Renal cortex interstitium (tissue), 11 donors: ENCODE results near the gene PALLD. TPM values are rescaled to one million over a fixed set of nuclear protein-coding genes. Genes with fewer than 3 reads are reported as not detected.
"Not testable (repeated sequence)": the region's sequence is repeated elsewhere in the genome, so short reads cannot be mapped to it uniquely, and the experiment has no call there.

ENCODE experiments used
- DNase-seq, 11 donors: peaks; one replicate each; pipeline ENCODE4 v3.0.0-alpha.2; 2013; ENCODE audit warnings: low read depth in 9 of 11, low spot score in 4 of 11; ENCODE audit errors: extremely low read depth in 1 of 11
- polyA plus RNA-seq, 3 donors: library from polyadenylated mRNA; unstranded; fragments of 120-200 nt; gene quantifications; one replicate each; pipeline ENCODE4 v1.2.1, GENCODE V29; 2013; ENCODE audit not compliant: insufficient read length in 3 of 3

The PALLD gene
- polyA plus RNA-seq, 3 donors: 182 to 194 (median 191) TPM

DNA sequence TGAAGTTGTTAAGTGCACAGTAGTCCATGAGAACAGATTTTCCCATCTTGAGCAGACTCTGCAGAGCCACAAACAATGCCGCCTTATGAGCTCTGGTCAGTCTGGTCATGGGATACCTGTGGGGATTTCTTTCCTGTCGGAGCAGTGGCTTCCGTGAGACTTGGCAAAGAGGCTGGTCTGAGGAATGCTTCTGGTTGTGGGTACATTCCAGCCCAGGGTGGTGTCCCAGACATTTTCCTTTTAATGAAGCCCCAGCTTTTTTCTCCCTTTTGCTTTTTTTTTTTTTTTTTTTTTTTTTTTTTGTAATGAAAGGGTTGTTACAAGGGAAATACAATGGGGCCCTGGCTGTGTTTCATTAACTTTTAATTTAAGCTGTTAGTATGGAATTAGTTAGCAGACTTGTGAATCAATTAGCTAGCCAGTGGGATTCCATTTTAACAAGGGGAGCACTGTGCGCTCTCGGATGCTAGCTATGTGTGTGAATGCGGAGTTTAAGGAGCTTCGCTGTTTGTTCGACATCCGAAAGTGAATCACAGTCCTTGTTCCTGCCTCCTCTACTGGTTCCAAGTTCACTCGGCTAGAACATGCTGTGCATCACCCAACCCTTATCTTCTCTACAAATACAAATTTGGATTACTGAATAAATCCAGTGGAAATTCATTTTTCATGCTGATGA lies 288.1 kb downstream of the PALLD start:
- no peak for DNase-seq

DNA sequence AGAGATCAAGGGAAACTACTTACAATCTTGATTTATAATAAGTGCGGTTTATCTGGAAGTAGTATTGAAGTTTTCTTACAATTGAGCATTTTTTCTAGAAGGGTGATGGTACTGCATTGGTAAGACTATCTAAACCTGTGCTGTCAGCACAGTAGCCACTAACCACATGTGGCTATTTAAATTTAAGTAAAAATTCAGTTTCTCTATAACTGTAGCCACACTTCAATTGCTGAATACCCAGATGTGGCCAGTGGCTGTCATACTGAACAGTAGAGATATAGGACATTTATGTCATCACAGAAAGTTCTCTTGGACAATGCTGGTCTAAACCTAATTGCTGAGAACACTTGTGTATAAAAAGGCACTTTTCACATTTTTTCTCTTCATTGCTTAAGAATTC lies 290.5 kb downstream of the PALLD start:
- DNase-seq: no peak

DNA sequence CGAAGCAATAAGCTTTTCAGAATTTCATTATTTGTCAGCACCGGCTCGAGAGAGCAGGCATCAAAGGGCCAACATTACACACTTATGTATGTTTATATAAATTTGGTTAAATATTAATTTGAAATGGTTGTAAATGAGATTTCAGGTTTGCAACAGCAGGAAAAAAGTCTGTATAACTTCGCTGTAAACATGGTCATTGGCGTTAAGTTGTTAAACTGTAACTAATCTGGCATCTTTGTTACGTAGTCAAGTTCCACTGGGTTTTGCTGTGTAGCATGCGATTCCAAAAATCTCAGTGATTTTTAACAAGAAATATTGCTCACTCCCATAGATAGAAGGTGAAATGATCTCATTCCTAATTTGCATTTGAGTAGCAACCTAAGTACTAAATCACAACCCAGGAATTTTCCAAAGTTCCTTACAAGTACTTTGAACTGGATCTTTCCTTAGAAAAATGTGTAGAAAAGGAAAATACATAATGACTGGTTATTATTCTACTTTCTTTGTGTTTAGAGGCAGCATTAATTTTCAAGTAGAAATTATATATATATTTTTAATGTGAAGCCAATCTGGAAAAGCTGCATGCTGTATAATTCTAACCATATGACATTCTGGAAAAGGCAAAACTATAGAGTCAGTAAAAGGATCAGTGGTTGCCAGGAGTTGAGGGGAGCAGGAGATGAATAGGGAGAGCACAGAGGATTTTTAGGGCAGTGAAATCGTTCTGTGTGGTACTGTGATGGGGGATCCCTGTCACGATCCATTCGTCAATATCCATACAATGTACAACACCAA lies 291.1 kb downstream of the PALLD start:
- DNase-seq: peak in 4 of 11 donors; percentile 17 to 38 (median 32)

DNA sequence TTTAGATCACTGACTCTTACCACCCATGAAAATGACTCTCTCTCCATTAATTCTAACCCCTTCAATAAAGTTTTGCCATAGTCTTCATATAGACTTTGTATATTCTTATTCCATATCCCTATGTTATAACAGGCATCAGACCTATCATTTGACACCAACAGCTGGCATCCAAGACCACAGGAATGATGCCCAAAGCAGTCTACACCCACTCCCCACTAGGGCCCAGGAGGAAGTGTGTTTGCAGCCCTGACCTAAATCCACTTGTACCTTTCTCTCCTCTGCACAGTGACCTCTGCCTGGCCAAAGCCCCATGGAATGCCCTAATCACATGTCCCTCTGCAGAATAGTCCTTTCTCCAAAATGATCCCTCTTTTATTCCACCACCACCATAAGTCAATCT lies 294.0 kb downstream of the PALLD start:
- DNase-seq: no peak

DNA sequence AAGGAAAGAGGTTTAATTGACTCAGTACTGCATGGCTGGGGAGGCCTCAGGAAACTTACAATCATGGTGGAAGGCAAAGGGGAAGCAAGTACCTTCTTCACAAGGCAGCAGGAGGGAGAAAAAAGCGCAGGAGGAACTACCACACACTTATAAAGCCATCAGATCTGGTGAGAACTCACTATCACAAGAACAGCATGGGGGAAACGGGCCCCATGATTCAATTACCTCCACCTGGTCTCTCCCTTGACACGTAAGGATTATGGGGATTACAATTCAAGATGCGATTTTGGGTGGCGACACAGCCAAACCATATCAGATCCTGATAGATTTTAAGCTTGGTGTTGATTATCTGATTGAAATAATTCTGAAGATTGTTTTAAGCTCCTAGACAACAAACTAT lies 294.5 kb downstream of the PALLD start:
- no peak for DNase-seq

DNA sequence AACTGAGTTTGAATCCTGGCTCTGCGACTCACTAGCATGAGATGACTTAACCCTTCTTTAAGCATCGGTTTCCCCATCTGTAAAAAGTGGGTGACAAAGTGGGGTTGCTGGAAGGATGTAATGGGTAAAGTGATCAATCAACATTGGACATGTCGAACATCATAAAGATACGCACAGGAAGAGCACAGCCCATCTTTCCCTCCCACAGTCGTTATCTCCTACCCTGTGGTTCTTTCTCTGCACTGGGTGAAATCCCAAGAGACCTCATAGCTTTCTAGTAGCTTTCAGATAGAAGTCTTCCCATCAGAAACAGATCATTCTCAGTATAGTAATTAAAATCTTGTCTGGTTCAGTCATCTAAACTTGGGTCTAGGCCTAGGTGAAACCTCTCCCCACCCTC lies 296.7 kb downstream of the PALLD start:
- DNase-seq: no peak

DNA sequence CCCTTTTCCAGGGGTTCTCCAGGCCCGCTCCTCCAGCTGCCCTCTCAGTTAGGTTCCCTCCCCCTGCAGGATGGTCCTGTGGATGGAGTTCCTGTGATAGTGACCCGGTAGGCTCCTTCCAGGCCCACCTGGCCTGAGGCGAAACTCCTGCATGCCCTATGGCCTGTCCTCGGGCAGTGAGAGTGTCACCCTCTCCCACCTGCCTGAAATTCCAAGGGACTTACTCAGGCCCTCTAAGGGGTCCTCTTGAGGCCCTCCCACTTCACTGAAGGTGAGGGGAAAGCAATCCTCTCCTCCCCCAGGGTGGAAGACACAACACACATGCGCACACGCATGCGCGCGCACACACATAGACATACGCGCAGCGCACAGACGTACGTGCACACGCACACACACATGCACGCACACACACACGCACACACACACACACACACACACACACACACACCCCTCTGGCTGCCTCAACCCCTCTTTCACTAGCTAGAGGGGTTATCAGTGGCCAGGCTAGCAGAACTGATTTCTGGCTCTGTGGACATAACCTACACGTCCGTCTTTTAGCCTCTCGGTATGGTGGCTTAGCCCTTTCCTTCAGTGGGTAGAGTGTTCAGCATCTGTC lies 297.3 kb downstream of the PALLD start:
- DNase-seq: no peak

DNA sequence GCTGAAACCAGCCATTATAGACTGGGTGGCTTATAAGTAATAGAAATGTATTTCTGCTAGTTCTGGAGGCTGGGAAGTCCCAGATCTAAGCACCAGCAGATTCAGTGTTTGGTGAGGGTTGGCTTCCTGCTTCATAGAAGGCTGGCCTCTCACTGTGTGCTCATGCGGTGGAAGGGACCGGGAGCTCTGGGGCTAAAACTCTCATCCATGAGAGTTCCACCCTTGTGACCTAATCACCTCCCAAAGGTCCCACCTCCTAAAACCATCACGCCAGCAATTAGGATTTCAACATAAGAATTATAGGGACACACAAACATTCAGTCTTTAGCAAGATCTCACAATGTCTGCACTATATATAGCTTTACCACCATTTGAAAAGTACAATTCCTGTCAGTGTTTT lies 298.0 kb downstream of the PALLD start:
- no peak for DNase-seq

DNA sequence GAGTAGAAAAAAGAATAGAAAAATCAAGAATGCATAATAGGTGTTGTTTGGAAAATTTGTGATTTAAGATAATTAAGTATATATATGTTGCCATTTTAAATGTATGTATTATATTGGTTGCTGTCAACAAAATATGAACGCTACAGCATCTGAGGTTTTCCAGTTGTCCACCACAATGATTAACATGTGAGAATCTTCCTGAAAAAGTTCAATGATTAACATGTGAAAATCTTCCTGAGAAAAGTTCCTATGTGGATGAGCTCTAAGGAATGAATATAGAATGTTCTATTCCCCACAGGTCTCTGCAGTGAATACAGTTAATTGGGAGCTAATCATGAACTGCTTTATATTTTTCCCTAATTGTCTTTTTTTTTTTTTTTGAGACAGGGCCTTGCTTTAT lies 298.5 kb downstream of the PALLD start:
- DNase-seq: no peak

DNA sequence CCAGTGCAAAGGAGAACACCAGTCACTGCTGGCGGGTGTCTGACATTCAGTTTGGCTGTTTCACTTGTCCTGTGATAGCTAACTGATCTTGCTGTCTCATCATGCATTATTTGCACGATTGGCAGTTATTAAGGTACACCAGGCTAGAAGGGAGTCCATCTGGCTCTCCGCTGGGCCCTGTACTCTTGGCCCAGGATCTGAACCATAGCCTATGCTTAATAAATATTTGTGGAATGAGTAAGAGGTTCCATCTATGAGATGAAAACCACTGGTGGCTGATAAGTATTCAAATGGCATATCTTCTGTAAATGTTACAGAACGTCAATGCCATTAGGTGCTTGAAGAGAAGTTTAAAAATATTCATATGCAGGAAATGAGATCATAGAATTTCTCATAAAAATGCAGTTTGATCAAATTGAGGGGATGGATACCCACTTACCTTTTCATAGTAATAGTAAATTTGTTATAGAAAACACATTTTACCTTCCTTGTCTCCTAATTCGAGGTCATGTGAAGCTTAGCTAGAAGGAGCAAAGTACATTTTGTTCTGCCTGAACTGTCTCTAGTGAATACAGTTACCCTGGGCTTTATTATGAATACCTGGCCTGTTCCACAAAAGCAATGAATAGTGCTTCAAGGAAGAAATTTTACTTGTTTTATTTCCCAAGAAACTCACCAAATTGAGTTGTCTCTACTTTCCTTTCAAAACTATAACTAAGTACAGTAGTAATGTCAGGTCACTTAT lies 299.7 kb downstream of the PALLD start:
- DNase-seq: no peak

DNA sequence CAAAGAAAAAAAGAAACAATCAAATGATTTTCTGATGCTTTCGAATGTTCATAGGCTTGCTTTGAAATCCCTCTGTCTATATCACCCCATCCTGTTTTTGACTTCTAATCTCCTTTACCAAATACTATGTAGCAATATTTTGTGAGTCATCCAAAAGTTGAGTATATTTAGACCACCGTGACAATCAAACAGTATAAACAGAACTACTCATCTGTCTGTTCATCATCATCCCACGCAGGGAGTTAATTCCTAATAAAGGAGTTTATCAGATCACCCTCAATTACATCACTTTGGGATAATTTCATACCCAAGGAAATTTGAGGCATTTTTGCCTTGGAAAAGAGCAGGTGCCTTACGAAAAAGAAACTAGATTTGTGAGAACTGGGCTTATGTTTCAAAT lies 300.3 kb downstream of the PALLD start:
- no peak for DNase-seq

DNA sequence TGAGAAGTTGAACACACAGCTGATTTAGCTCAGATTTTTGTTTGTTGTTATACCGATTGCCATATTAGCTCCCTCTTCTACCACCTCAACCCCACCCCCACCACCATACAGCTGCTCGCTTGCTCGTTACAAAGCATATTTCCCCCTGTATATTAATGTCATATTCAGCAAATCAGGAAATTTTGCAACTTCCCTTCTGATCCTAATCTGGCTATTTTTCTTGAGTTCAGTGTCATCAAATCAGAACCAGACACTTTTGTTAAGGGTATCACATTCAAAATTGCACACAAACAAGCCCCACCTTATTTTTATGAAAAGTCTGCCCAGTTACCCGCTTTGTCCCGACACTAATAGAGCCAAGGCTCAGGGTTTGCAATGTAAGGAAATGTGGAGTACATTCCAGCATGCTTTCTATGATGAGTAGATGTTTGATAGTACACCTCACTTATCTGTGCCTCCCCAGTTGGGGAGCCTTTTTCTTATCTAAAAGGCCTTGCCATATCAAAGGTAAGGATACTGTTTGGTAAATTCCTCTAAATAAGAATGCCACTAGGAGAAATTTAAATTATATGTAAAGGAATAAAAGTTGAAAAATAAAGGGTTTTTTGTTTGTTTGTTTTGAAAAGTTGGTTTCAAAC lies 301.0 kb downstream of the PALLD start:
- DNase-seq: no peak

DNA sequence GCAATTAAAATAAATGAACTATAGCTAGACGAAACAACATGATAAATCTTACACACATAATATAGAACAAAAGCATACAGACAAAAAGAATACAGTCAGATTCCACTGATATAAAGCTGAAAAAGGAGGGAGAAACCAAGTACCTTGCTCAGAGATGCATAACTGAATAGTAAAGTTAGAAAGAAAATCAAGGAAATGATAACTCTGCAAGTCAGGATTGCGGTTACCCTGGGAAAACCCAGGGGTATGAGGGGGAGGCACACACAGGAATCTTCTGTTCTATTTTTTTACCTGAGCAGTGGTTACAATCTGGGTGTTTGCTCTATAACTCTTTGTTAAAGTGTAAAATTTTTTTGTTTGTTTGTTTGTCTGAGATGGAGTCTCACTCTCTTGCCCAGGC lies 304.1 kb downstream of the PALLD start:
- no peak for DNase-seq

DNA sequence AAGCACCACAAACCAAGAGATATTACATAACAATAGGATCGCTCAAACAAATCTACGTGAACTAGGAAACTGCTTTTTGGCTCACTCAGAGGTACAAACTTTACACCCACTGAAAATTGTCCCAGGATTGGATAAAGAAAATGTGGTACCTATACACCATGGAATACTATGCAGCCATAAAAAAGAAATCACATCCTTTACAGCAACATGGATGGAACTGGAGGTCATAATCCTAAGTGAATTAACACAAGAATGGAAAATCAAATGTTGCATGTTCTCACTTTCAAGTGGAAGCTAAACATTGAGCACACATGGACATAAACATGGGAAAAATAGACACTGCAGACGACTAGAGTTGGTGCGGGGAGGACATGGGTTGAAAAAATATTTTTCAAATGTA lies 305.4 kb downstream of the PALLD start:
- DNase-seq: no peak

DNA sequence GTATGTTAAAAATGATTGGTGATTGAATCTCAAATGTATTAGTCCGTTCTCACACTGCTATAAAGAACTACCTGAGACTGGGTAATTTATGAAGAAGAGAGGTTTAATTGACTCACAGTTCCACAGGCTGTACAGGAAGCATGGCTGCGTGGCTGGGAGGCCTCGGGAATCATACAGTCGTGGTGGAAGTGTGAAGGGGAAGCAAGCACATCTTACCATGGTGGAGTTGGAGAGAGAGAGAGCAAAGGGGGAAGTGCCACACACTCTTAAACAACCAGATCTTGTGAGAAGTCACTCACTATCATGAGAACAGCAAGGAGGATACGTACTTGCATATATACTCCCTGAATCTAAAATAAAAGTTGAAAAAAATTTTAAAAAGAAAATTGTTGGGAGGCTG lies 306.2 kb downstream of the PALLD start:
- DNase-seq: not testable (repeated sequence)

DNA sequence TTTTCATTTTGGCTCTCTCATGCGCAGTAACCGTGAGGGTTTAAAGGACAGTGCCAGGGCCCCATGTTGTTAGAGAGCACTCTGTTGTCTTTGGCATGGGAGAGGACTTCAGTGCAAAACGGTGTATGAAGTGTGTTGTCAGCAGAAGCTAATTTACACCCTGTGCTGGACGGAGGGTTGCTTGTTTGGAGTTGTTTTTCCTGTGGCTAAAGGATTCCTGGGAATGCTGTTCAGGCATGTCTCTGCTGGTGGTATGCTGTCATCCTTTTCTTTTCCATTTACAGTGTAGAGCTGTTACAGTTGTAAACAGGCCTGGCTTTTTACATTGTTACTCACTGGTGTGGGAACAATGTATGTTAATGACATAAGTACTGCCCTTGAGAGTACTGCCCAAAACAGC lies 306.9 kb downstream of the PALLD start:
- peak in 4 of 11 donors; percentile 33 to 63 (median 38) for DNase-seq

DNA sequence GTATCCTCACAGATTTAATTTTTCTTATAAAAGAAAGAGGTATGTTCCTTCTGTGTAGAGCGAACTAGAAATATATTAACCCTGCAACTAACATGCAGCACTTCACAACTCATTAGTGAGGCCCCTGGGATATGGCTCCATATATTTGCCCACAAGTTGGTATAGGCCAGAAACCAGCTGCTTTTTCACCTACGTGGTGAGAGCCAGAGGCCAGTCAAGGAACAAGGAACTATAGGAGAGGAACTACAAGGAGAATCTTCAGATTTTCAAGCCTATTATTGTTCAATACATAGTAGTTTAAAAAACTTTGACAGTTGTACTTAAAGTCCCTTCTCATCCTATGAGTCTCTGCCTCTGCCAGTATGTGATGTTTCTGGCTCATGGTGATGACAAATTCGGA lies 307.3 kb downstream of the PALLD start:
- DNase-seq: no peak

DNA sequence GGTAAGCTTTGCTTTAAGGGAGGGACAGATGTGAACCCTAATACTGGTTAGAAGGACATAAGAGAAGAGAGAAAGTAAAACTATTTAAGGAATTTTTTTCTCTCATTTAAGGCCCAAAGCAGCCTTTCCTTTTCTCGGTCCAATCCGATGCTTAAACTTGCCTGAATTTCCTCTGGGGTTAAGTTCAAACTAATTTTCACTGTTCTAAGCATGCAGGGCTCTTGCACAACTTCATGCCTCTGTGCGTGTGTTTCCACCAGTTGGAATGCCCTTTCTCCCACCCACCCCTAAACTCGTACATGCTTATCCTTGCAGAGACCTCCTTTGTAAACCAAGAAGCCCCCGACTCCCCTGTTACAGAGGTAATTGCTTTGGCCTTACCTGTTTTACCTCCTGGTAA lies 308.5 kb downstream of the PALLD start:
- no peak for DNase-seq

DNA sequence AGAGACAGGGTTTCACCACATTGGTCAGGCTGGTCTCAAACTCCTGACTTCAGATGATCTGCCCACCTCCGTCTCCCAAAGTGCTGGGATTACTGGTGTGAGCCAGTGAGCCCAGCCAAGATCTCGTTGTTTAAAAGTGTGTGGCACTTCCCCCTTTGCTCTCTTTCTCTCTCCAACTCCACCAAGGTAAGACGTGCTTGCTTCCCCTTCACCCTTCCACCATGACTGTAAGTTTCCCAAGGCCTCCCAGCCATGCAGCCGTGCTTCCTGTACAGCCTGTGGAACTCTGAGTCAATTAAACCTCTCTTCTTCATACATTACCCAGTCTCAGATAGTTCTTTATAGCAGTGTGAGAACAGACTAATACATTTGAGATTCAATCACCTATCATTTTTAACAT lies 309.4 kb downstream of the PALLD start:
- DNase-seq: not testable (repeated sequence)
